GM18526 (cell line): ENCODE measurements around the gene FAM217A.

Experiments used
- POLR2A ChIP-seq: IDR thresholded peaks from 3 replicates; pipeline ENCODE4 v1.6.1; 2011; ENCODE audit not compliant: insufficient read length; ENCODE audit errors: extremely low read depth

The FAM217A gene

GRCh38 chr6:4078691-4079471 is at the start of gene FAM217A:
TSS of gene FAM217A (minus strand) at chr6:4079137. CDS start at chr6:4077414, 1,723 bp downstream.
- TF ChIP-seq POLR2A, result no peak

GRCh38 chr6:4128072-4128471 is 49.1 kb upstream of the FAM217A start:
- TF ChIP-seq POLR2A, result no peak

- TF ChIP-seq POLR2A, result no peak
Measured at GRCh38 chr6:4125933-4126864, 47.3 kb upstream of the FAM217A start.

- no peak for TF ChIP-seq POLR2A
Measured at GRCh38 chr6:4125500-4125899, 46.6 kb upstream of the FAM217A start.

- no peak for TF ChIP-seq POLR2A
Measured at GRCh38 chr6:4124351-4124750, 45.4 kb upstream of the FAM217A start.

- TF ChIP-seq POLR2A, result no peak
Measured at GRCh38 chr6:4115741-4116140, 36.8 kb upstream of the FAM217A start.

- no peak for TF ChIP-seq POLR2A
Measured at GRCh38 chr6:4114123-4114522, 35.2 kb upstream of the FAM217A start.

- no peak for TF ChIP-seq POLR2A
Measured at GRCh38 chr6:4113649-4114048, 34.7 kb upstream of the FAM217A start.

- no peak for TF ChIP-seq POLR2A
Measured at GRCh38 chr6:4112366-4112765, 33.4 kb upstream of the FAM217A start.

GRCh38 chr6:4108561-4109093 is 29.7 kb upstream of the FAM217A start:
- no peak for TF ChIP-seq POLR2A

- no peak for TF ChIP-seq POLR2A
Measured at GRCh38 chr6:4107873-4108272, 28.9 kb upstream of the FAM217A start.

GRCh38 chr6:4105980-4106536 is 27.1 kb upstream of the FAM217A start:
- no peak for TF ChIP-seq POLR2A

- no peak for TF ChIP-seq POLR2A
Measured at GRCh38 chr6:4103929-4104328, 25.0 kb upstream of the FAM217A start.

GRCh38 chr6:4102687-4103244 is 23.8 kb upstream of the FAM217A start:
- TF ChIP-seq POLR2A, result no peak

- TF ChIP-seq POLR2A, result no peak
Measured at GRCh38 chr6:4101298-4101697, 22.4 kb upstream of the FAM217A start.

GRCh38 chr6:4100655-4101054 is 21.7 kb upstream of the FAM217A start:
- no peak for TF ChIP-seq POLR2A

- TF ChIP-seq POLR2A, result no peak
Measured at GRCh38 chr6:4093288-4093687, 14.4 kb upstream of the FAM217A start.
